ENCODE data around the gene SLC25A39. TPM values are rescaled to one million over a fixed set of nuclear protein-coding genes. Genes with fewer than 3 reads are reported as not detected.

Gene SLC25A39
- total RNA-seq, 1 donor from 2014 or later = 61.2 TPM

DNA sequence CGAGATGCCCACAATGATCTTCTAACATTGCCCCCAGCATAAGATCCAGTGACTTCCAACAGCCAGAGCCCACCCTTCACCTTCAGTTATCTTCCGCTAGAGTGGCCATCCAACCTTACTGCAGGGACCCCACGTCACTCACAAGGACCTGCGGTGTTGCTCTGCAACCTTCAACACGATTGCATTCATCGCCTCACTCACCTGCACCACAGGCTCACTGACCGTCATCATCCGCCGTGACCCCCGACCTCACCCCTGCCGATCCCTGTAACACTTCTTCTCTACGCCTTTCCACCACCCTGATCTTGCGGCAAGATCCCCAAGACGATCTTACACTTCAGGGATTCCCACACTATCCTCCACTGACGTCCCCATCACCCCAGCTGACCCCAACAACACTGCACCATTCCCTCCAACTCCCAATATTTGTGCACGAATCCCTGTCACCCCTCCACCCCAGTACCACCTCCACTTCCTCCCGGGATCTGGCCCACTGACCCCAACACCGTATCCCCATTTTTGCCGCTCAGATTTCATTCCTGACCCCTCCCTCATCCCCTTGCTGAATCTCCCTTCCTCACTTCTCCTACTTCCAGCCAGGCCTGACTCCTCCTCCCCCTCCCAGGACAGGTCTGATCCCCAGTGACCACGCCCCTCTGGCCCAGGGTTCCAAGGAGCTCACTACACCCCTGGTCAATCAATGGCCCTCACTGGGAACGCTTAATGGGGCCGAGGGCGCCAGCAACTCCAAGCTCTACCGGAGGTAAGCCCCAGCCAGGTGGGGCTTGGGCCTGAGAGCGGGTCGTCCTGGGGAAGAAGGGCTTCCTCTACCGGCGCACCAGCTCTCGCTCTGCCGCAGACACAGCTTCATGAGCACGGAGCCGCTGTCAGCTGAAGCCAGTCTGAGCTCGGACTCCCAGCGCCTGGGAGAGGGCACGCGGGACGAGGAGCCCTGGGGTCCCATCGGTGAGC lies 8.6 kb downstream of the SLC25A39 start:
- Histone ChIP-seq H3F3A (ENCODE audit: low read depth) (peaks cover 17% of the 10 kb centered on the region), H4K20me1 (ENCODE audit: low read depth) (peaks cover 10% of the 10 kb centered on the region), H3K9ac (no peak overlapping the region), H3K79me2 (ENCODE audit: low read depth) (no peaks in the 10 kb centered on the region), H3K4me3 (peak overlapping the region; percentile 53), H3K4me1 (peaks cover 8% of the 10 kb centered on the region), H3K4me2 (peak overlapping the region; percentile 86), H3K27ac (no peak overlapping the region), H3K36me3 (no peaks in the 10 kb centered on the region), H2AFZ (replicated peaks) (peak overlapping the region; percentile 44), H3K9me3 (ENCODE audit: low read depth) (no peaks in the 10 kb centered on the region), H3K27me3 (peaks cover 61% of the 10 kb centered on the region)
- H3K27ac Mint-ChIP-seq = no peak overlapping the region
- H3K9me3 Mint-ChIP-seq = no peaks in the 10 kb centered on the region
- H3K27me3 Mint-ChIP-seq (ENCODE audit: insufficient read depth, low read depth) = peaks cover 43% of the 10 kb centered on the region
- H3K36me3 Mint-ChIP-seq = peaks cover 4% of the 10 kb centered on the region
- DNase-seq (ENCODE audit: low spot score) = peak; percentile 92
- peak overlapping the region; percentile 75 for H3K4me3 Mint-ChIP-seq
- peaks cover 10% of the 10 kb centered on the region for H3K4me1 Mint-ChIP-seq
- TF ChIP-seq EZH2 (IDR thresholded peaks at IDR 0.05) (peak; percentile 61), EZH2phosphoT487 (IDR thresholded peaks at IDR 0.05) (no peak)
- TF ChIP-seq, protein P1, sequence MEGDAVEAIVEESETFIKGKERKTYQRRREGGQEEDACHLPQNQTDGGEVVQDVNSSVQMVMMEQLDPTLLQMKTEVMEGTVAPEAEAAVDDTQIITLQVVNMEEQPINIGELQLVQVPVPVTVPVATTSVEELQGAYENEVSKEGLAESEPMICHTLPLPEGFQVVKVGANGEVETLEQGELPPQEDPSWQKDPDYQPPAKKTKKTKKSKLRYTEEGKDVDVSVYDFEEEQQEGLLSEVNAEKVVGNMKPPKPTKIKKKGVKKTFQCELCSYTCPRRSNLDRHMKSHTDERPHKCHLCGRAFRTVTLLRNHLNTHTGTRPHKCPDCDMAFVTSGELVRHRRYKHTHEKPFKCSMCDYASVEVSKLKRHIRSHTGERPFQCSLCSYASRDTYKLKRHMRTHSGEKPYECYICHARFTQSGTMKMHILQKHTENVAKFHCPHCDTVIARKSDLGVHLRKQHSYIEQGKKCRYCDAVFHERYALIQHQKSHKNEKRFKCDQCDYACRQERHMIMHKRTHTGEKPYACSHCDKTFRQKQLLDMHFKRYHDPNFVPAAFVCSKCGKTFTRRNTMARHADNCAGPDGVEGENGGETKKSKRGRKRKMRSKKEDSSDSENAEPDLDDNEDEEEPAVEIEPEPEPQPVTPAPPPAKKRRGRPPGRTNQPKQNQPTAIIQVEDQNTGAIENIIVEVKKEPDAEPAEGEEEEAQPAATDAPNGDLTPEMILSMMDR (IDR thresholded peaks at IDR 0.05) = no peak

- no peak overlapping the region for H3K27ac ChIP-seq
- H3K79me2 ChIP-seq (ENCODE audit: low read depth) = no peaks in the 10 kb centered on the region
- Mint-ChIP-seq H3K4me1 (peaks cover 12% of the 10 kb centered on the region), H3K36me3 (peaks cover 4% of the 10 kb centered on the region), H3K27ac (no peak overlapping the region), H3K27me3 (ENCODE audit: insufficient read depth, low read depth) (peaks cover 46% of the 10 kb centered on the region), H3K4me3 (peak overlapping the region; percentile 75), H3K9me3 (no peaks in the 10 kb centered on the region)
- no peaks in the 10 kb centered on the region for H3K36me3 ChIP-seq
- peaks cover 17% of the 10 kb centered on the region for H3F3A ChIP-seq (ENCODE audit: low read depth)
- peaks cover 68% of the 10 kb centered on the region for H3K27me3 ChIP-seq
- TF ChIP-seq EZH2phosphoT487 (IDR thresholded peaks at IDR 0.05) (peak; percentile 59), EZH2 (IDR thresholded peaks at IDR 0.05) (peak; percentile 28)
- TF ChIP-seq, protein P1 (IDR thresholded peaks at IDR 0.05) = no peak
- DNase-seq (ENCODE audit: low spot score) = peak; percentile 84
- peak overlapping the region; percentile 53 for H3K4me3 ChIP-seq
- peaks cover 8% of the 10 kb centered on the region for H3K4me1 ChIP-seq
- H3K4me2 ChIP-seq = peak overlapping the region; percentile 86
- H2AFZ ChIP-seq (replicated peaks) = peak overlapping the region; percentile 31
- H3K9ac ChIP-seq = no peak overlapping the region
- peaks cover 15% of the 10 kb centered on the region for H4K20me1 ChIP-seq (ENCODE audit: low read depth)
- H3K9me3 ChIP-seq (ENCODE audit: low read depth) = no peaks in the 10 kb centered on the region
These were observed 9.6 kb downstream of the SLC25A39 start for GRCh38 chr17:44314869-44315661.

DNA sequence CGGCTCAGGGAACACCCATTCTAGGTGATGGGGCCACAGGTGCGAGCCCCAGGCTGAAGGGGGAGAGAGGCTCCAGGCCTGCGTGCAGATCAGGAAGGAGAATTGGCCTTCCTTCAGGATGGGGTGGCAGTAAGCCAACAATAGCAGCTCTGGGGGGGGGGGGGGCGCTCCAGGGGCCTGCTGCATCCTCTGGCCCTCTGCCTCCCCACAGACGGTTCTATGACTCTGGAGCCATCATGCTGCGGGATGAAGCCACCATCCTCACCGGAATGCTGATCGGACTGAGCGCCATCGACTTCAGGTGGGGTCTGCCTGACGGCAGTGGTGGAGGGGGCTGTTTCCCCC lies 10.1 kb downstream of the SLC25A39 start:
- Mint-ChIP-seq H3K9me3 (no peaks in the 10 kb centered on the region), H3K4me1 (peaks cover 15% of the 10 kb centered on the region), H3K27ac (no peak overlapping the region), H3K36me3 (peaks cover 3% of the 10 kb centered on the region), H3K4me3 (peak overlapping the region; percentile 54), H3K27me3 (ENCODE audit: insufficient read depth, low read depth) (peaks cover 46% of the 10 kb centered on the region)
- Histone ChIP-seq H3K27ac (no peak overlapping the region), H3K79me2 (ENCODE audit: low read depth) (no peaks in the 10 kb centered on the region), H4K20me1 (ENCODE audit: low read depth) (peaks cover 20% of the 10 kb centered on the region), H3K36me3 (no peaks in the 10 kb centered on the region), H2AFZ (replicated peaks) (no peak overlapping the region), H3K4me1 (peaks cover 8% of the 10 kb centered on the region), H3K4me2 (peak overlapping the region; percentile 86), H3K27me3 (peaks cover 74% of the 10 kb centered on the region), H3F3A (ENCODE audit: low read depth) (peaks cover 17% of the 10 kb centered on the region), H3K4me3 (peak overlapping the region; percentile 53), H3K9me3 (ENCODE audit: low read depth) (no peaks in the 10 kb centered on the region), H3K9ac (no peak overlapping the region)
- DNase-seq (ENCODE audit: low spot score) = no peak
- TF ChIP-seq, protein P1 (IDR thresholded peaks at IDR 0.05) = no peak
- TF ChIP-seq EZH2phosphoT487 (IDR thresholded peaks at IDR 0.05) = no peak
- no peak for TF ChIP-seq EZH2 (IDR thresholded peaks at IDR 0.05)

Measured in neural progenitor cell (in vitro differentiated cells).